OCI-LY7 (cell line): ENCODE measurements around the gene LIPK. TPM values are rescaled to one million over a fixed set of nuclear protein-coding genes. Genes with fewer than 3 reads are reported as not detected.

Experiments
- Bru-seq: library from RNA; stranded (reverse); fragments of 400-500 nt; gene quantifications from one replicate; lab custom pipeline; 2021; lab: Mats Ljungman, UMichigan
- BruChase-seq, 2 experiments: library from RNA; stranded (reverse); fragments of 400-500 nt; gene quantifications; one replicate each; lab custom pipeline; 2021; lab: Mats Ljungman, UMichigan
- BruUV-seq: library from RNA; stranded (reverse); fragments of 400-500 nt; replicated peaks from 2 replicates; lab custom pipeline; 2021; lab: Mats Ljungman, UMichigan
- CTCF ChIA-PET: fragments of 300-600 bp; sonication (Branson Sonifier 250); formaldehyde crosslinking; loops from one replicate; lab custom pipeline; 2022; ENCODE audit warnings: antibody characterized with exemption; ENCODE audit not compliant: unreplicated experiment; lab: Charles Lee
- POLR2A ChIA-PET: fragments of 300-600 bp; sonication (Branson Sonifier 250); formaldehyde crosslinking; loops from one replicate; lab custom pipeline; 2022; ENCODE audit warnings: antibody characterized with exemption; lab: Charles Lee
- DNase-seq: peaks from one replicate; pipeline ENCODE4 v3.0.0-alpha.2; 2015; ENCODE audit warnings: low spot score
- H2AFZ ChIP-seq: fragments of 200-600 bp; sonication (generic), shearing (Covaris generic); 2 replicates; pipeline ENCODE4 v1.6.1; 2014; ENCODE audit warnings: mild to moderate bottlenecking, antibody characterized with exemption, low read length, moderate library complexity
- H3K27ac ChIP-seq: fragments of 200-600 bp; sonication (generic); 2 replicates; pipeline ENCODE4 v1.5.1; 2014; ENCODE audit warnings: mixed run types, low read depth, mild to moderate bottlenecking, moderate library complexity, low read length, inconsistent platforms; ENCODE audit not compliant: poor library complexity, severe bottlenecking
- H3K36me3 ChIP-seq: fragments of 200-600 bp; sonication (generic); 2 replicates; pipeline ENCODE4 v1.6.1; 2014; ENCODE audit warnings: mild to moderate bottlenecking, antibody characterized with exemption, low read length, moderate library complexity, mixed read lengths; ENCODE audit not compliant: insufficient read depth
- H3K4me1 ChIP-seq: fragments of 200-600 bp; sonication (generic); 2 replicates; pipeline ENCODE4 v1.5.1; 2014; ENCODE audit warnings: mild to moderate bottlenecking, low read length; ENCODE audit not compliant: insufficient read depth, poor library complexity, severe bottlenecking
- H3K4me2 ChIP-seq: fragments of 200-600 bp; sonication (generic); 2 replicates; pipeline ENCODE4 v1.6.1; 2014; ENCODE audit warnings: mild to moderate bottlenecking, low read length
- H3K4me3 ChIP-seq: fragments of 200-600 bp; sonication (generic); 2 replicates; pipeline ENCODE4 v1.5.1; 2014; ENCODE audit warnings: mild to moderate bottlenecking, low read depth, low read length; ENCODE audit not compliant: poor library complexity, severe bottlenecking
- H3K79me2 ChIP-seq: fragments of 200-600 bp; sonication (generic); 2 replicates; pipeline ENCODE4 v1.6.1; 2016; ENCODE audit warnings: low read depth, mild to moderate bottlenecking, low read length, moderate library complexity, mixed read lengths; ENCODE audit not compliant: insufficient read depth
- H3K9me2 ChIP-seq: fragments of 200-600 bp; sonication (generic); 2 replicates; pipeline ENCODE4 v1.6.1; 2016; ENCODE audit warnings: mild to moderate bottlenecking, low read length, mixed read lengths; ENCODE audit not compliant: insufficient read depth
- H3K9me3 ChIP-seq: fragments of 200-600 bp; sonication (generic); 2 replicates; pipeline ENCODE4 v1.6.1; 2014; ENCODE audit warnings: mild to moderate bottlenecking, mixed run types, low read length, mixed read lengths
- H4K20me1 ChIP-seq: fragments of 200-600 bp; sonication (generic); 2 replicates; pipeline ENCODE4 v1.6.1; 2014; ENCODE audit warnings: mild to moderate bottlenecking, antibody characterized with exemption, low read length, moderate library complexity, mixed read lengths; ENCODE audit not compliant: insufficient read depth
- CTCF ChIP-seq: fragments of 200-600 bp; sonication (generic); conservative IDR thresholded peaks from 2 replicates; pipeline ENCODE4 v1.5.1; 2014; ENCODE audit warnings: mild to moderate bottlenecking, antibody characterized with exemption, low read length, moderate library complexity, mixed read lengths
- EZH2phosphoT487 ChIP-seq: fragments of 200-600 bp; sonication (generic); IDR thresholded peaks from 2 replicates; pipeline ENCODE4 v1.6.1; 2018; ENCODE audit warnings: low read depth, borderline replicate concordance, mild to moderate bottlenecking, mixed run types, antibody characterized with exemption, low read length, moderate library complexity, mixed read lengths
- intact Hi-C: fragments of 100-400 bp; cut with micrococcal nuclease; formaldehyde crosslinking; loops from one replicate; pipeline ENCODE4 v1.10.0; 2022; ENCODE audit not compliant: unreplicated experiment
- long read RNA-seq: library from polyadenylated mRNA; stranded (forward); transcript quantifications from one replicate; pipeline ENCODE4 v2.0.0, GENCODE V29; 2022
- total RNA-seq, 2 experiments: library from RNA; depleted of rRNA in 1 of 2; stranded (reverse); fragments of >200 nt in 1 of 2; shearing (Covaris generic) in 1 of 2; gene quantifications; 2 replicates each; pipeline ENCODE4 v1.2.3, GENCODE V29; 2014 to 2022

Gene LIPK
- total RNA-seq (2014; rRNA removed; shearing (Covaris generic)) (not detected in 2 replicates), total RNA-seq (2022) (not detected in 2 replicates), Bru-seq, nascent RNA (not detected), BruChase-seq, experiment 1, labeled RNA remaining after a 6-hour chase (not detected), BruChase-seq, experiment 2, labeled RNA remaining after a 2-hour chase (percentile 10 among the genes with signal in this experiment)
- long read RNA-seq: 0 reads

GRCh38 chr10:88705958-88706357, at the start of gene LIPK:
Gene LIPK, plus strand, starts transcription at chr10:88706249. Its CDS starts 18,295 bp downstream, at chr10:88724544.
- BruUV-seq: no TSS peak
- no peak for TF ChIP-seq CTCF
- no peak for TF ChIP-seq EZH2phosphoT487
- H3K4me2 ChIP-seq: no peak within 1 kb of the TSS
- ChIA-PET CTCF (no interaction called here), POLR2A (no interaction called here)
- no peak within 1 kb of the TSS for H3K4me3 ChIP-seq
- H3K36me3 ChIP-seq: no peaks in the 10 kb centered on the region
- intact Hi-C loops: no loop called here
- no peaks in the 10 kb centered on the region for H3K9me2 ChIP-seq
- no peak within 1 kb of the TSS for H3K27ac ChIP-seq
- H3K9me3 ChIP-seq: no peaks in the 10 kb centered on the region
- no peak within 1 kb of the TSS for H2AFZ ChIP-seq
- H3K4me1 ChIP-seq: no peaks in the 10 kb centered on the region
- no peak for DNase-seq
- H3K79me2 ChIP-seq: no peaks in the 10 kb centered on the region
- no peaks in the 10 kb centered on the region for H4K20me1 ChIP-seq

GRCh38 chr10:88657901-88658300, 48.1 kb upstream of the LIPK start:
- Histone ChIP-seq H3K79me2 (no peaks in the 10 kb centered on the region), H3K4me2 (no peak overlapping the region), H3K9me2 (no peaks in the 10 kb centered on the region), H4K20me1 (no peaks in the 10 kb centered on the region), H3K4me1 (no peaks in the 10 kb centered on the region), H3K4me3 (no peak overlapping the region), H3K36me3 (no peaks in the 10 kb centered on the region), H3K9me3 (no peaks in the 10 kb centered on the region), H2AFZ (no peak overlapping the region), H3K27ac (no peak overlapping the region)
- ChIA-PET POLR2A (no interaction called here), CTCF (no interaction called here)
- no TSS peak for BruUV-seq
- DNase-seq: no peak
- intact Hi-C loops: no loop called here
- TF ChIP-seq EZH2phosphoT487 (no peak), CTCF (no peak)
